B cell (primary cell): ENCODE data around the gene DPM2.

ENCODE experiments used
- EZH2 ChIP-seq: IDR thresholded peaks from 2 replicates; pipeline ENCODE4 v1.6.1; 2012; ENCODE audit warnings: borderline replicate concordance, low read depth, mild to moderate bottlenecking, moderate library complexity, low read length; ENCODE audit not compliant: insufficient read depth, poor library complexity, severe bottlenecking
- TF ChIP-seq, protein P1 (sequence below): fragments of 200-600 bp; IDR thresholded peaks from one replicate; pipeline ENCODE4 v1.8.0; 2022; ENCODE audit warnings: antibody characterized with exemption, mild to moderate bottlenecking

DNA sequence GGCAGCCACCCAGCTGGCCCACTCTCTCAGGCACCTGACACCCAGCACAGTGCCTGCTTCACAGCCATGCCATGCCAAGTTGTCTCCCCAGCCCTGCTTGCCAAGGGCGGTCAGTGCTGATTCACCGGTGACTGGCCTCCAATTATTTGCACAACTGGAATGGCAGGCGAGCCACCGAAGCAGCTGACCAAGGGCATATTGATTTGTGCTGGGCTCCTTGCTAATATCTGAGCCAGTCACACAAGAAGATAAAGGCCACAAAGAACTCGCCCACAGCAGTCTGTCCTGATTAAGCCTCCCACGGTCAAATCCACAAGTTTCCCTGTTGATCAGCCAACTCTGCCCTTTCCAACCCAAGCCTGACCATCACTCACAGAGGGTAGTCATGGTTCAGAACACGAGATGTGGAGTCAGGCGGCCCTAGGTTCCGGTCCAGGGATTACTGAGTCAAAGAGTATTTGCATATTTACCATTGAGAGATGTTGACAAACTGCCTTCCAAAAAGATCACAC is 49.5 kb upstream of the DPM2 start:
- TF ChIP-seq, protein P1, sequence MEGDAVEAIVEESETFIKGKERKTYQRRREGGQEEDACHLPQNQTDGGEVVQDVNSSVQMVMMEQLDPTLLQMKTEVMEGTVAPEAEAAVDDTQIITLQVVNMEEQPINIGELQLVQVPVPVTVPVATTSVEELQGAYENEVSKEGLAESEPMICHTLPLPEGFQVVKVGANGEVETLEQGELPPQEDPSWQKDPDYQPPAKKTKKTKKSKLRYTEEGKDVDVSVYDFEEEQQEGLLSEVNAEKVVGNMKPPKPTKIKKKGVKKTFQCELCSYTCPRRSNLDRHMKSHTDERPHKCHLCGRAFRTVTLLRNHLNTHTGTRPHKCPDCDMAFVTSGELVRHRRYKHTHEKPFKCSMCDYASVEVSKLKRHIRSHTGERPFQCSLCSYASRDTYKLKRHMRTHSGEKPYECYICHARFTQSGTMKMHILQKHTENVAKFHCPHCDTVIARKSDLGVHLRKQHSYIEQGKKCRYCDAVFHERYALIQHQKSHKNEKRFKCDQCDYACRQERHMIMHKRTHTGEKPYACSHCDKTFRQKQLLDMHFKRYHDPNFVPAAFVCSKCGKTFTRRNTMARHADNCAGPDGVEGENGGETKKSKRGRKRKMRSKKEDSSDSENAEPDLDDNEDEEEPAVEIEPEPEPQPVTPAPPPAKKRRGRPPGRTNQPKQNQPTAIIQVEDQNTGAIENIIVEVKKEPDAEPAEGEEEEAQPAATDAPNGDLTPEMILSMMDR = no peak
- TF ChIP-seq EZH2 = no peak
